AG04449 (cell line): ENCODE data around the gene SUGCT.

Experiments used
- CTCF ChIA-PET: fragments of 350-600 bp; formaldehyde crosslinking; extraction: SDS; loops from one replicate; lab custom pipeline; 2021; ENCODE audit warnings: antibody characterized with exemption; lab: Yijun Ruan, JAX
- POLR2A ChIA-PET: fragments of 400-600, 350-600 bp; formaldehyde crosslinking; extraction: SDS; loops from one replicate; lab custom pipeline; 2020; ENCODE audit warnings: antibody characterized with exemption, inconsistent platforms; lab: Yijun Ruan, JAX
- DNase-seq: peaks from one replicate; pipeline ENCODE4 v3.0.0-alpha.2; 2010; ENCODE audit warnings: low read depth, low spot score
- H3K4me3 ChIP-seq: 2 replicates; pipeline ENCODE4 v1.5.1; 2011; ENCODE audit warnings: low read depth, mild to moderate bottlenecking, control low read depth, low read length
- CTCF ChIP-seq: IDR thresholded peaks from one replicate; pipeline ENCODE4 v1.5.1; 2011; ENCODE audit warnings: mild to moderate bottlenecking, moderate library complexity, low read length, control low read depth, inconsistent platforms; ENCODE audit not compliant: insufficient read depth; ENCODE audit errors: missing control alignments

The SUGCT gene

GRCh38 chr7:40232242-40232893, 97.6 kb downstream of the SUGCT start:
- ChIA-PET POLR2A (interaction anchor here (0.9 kb wide), 1 partner anchor 10 kb away, joined by 4 read pairs; no protein-coding TSS in a partner anchor), CTCF (interaction anchor here (0.6 to 3.3 kb wide), 72 partner anchors 8 to 1646 kb away, joined by 3 to 46 read pairs (median 4); partner anchors contain the start of gene SUGCT)
- DNase-seq = peak; percentile 21
- H3K4me3 ChIP-seq = no peak overlapping the region
- TF ChIP-seq CTCF = peak; percentile 60

GRCh38 chr7:40234046-40234445, 99.2 kb downstream of the SUGCT start:
- no peak overlapping the region for H3K4me3 ChIP-seq
- no peak for TF ChIP-seq CTCF
- no peak for DNase-seq
- CTCF ChIA-PET = interaction anchor here (0.8 to 3.3 kb wide), 12 partner anchors 12 to 1471 kb away, joined by 3 to 46 read pairs (median 7); no protein-coding TSS in a partner anchor
- POLR2A ChIA-PET = no interaction called here

GRCh38 chr7:40234666-40235065, 99.9 kb downstream of the SUGCT start:
- CTCF ChIA-PET = interaction anchor here (1.3 kb wide), 1 partner anchor 94 kb away, joined by 4 read pairs; no protein-coding TSS in a partner anchor
- TF ChIP-seq CTCF = no peak
- H3K4me3 ChIP-seq = no peak overlapping the region
- POLR2A ChIA-PET = no interaction called here
- no peak for DNase-seq

- CTCF ChIA-PET = no interaction called here
- DNase-seq = no peak
- H3K4me3 ChIP-seq = no peak overlapping the region
- POLR2A ChIA-PET = no interaction called here
- no peak for TF ChIP-seq CTCF
Observed at GRCh38 chr7:40237731-40238130, 102.9 kb downstream of the SUGCT start.

GRCh38 chr7:40239755-40240303, 105.0 kb downstream of the SUGCT start:
- POLR2A ChIA-PET = no interaction called here
- CTCF ChIA-PET = interaction anchor here (0.6 kb wide), 1 partner anchor 1487 kb away, joined by 3 read pairs; no protein-coding TSS in a partner anchor
- TF ChIP-seq CTCF = no peak
- no peak overlapping the region for H3K4me3 ChIP-seq
- DNase-seq = no peak

- ChIA-PET POLR2A (no interaction called here), CTCF (no interaction called here)
- DNase-seq = no peak
- no peak overlapping the region for H3K4me3 ChIP-seq
- TF ChIP-seq CTCF = no peak
Observed at GRCh38 chr7:40243076-40243475, 108.3 kb downstream of the SUGCT start.
